Right renal cortex interstitium (tissue), 3 donors: ENCODE results near the gene TSHZ3. TPM values are rescaled to one million over a fixed set of nuclear protein-coding genes. Genes with fewer than 3 reads are reported as not detected.

ENCODE experiments used
- DNase-seq, 3 donors: peaks; one replicate each; pipeline ENCODE4 v3.0.0-alpha.2; 2013; ENCODE audit warnings: low read depth in 3 of 3, low spot score in 2 of 3
- polyA plus RNA-seq, 3 donors: library from polyadenylated mRNA; unstranded; fragments of 120-200 nt; gene quantifications; one replicate each; pipeline ENCODE4 v1.2.1, GENCODE V29; 2013; ENCODE audit not compliant: insufficient read length in 3 of 3

TSHZ3 gene
- polyA plus RNA-seq, 3 donors: 11.9 to 12.8 (median 12.3) TPM

GRCh38 chr19:31314849-31315629 lies 34.2 kb downstream of the TSHZ3 start:
- no peak for DNase-seq

- no peak for DNase-seq
These were observed 35.1 kb downstream of the TSHZ3 start for GRCh38 chr19:31314156-31314555.

- no peak for DNase-seq
These were observed 35.8 kb downstream of the TSHZ3 start for GRCh38 chr19:31313291-31314030.

GRCh38 chr19:31312677-31313244 lies 36.5 kb downstream of the TSHZ3 start:
- no peak for DNase-seq

GRCh38 chr19:31312009-31312676 lies 37.1 kb downstream of the TSHZ3 start:
- DNase-seq: no peak

- DNase-seq: no peak
These were observed 38.7 kb downstream of the TSHZ3 start for GRCh38 chr19:31310432-31311133.

GRCh38 chr19:31308781-31309180 lies 40.5 kb downstream of the TSHZ3 start:
- DNase-seq: no peak

GRCh38 chr19:31307071-31307669 lies 42.1 kb downstream of the TSHZ3 start:
- DNase-seq: no peak

- DNase-seq: no peak
These were observed 43.1 kb downstream of the TSHZ3 start for GRCh38 chr19:31306006-31306753.

GRCh38 chr19:31304831-31305312 lies 44.4 kb downstream of the TSHZ3 start:
- DNase-seq: no peak

GRCh38 chr19:31303262-31303815 lies 45.9 kb downstream of the TSHZ3 start:
- DNase-seq: no peak

GRCh38 chr19:31301306-31301980 lies 47.8 kb downstream of the TSHZ3 start:
- no peak for DNase-seq

GRCh38 chr19:31300422-31300821 lies 48.8 kb downstream of the TSHZ3 start:
- no peak for DNase-seq

GRCh38 chr19:31299665-31300064 lies 49.6 kb downstream of the TSHZ3 start:
- no peak for DNase-seq

- DNase-seq: no peak
These were observed 51.2 kb downstream of the TSHZ3 start for GRCh38 chr19:31297991-31298390.

- no peak for DNase-seq
These were observed 52.4 kb downstream of the TSHZ3 start for GRCh38 chr19:31296741-31297390.

- DNase-seq: no peak
These were observed 55.0 kb downstream of the TSHZ3 start for GRCh38 chr19:31294189-31294588.

- no peak for DNase-seq
These were observed 56.5 kb downstream of the TSHZ3 start for GRCh38 chr19:31292639-31293185.
